Measurements from ENCODE around the gene CDKN2A.

The CDKN2A gene

DNA sequence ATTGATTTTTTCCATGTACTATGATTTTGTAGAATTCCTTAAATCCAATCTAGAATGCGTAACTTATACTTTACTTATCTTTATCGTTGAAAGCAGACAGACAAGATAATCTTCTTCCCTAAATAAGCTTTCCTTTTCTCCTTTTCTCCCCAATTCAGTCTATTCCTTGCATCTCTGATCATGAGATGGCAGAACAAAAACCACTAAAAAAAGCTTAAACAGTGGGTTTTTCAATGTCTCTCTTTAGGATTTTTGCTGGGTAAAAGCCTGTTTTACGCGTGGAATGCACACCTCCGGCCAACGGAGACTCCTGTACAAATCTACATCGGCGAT, 14.2 kb upstream of the CDKN2A start:
- no peak for FAIRE-seq
- no peak for DNase-seq (ENCODE audit: low spot score)

DNA sequence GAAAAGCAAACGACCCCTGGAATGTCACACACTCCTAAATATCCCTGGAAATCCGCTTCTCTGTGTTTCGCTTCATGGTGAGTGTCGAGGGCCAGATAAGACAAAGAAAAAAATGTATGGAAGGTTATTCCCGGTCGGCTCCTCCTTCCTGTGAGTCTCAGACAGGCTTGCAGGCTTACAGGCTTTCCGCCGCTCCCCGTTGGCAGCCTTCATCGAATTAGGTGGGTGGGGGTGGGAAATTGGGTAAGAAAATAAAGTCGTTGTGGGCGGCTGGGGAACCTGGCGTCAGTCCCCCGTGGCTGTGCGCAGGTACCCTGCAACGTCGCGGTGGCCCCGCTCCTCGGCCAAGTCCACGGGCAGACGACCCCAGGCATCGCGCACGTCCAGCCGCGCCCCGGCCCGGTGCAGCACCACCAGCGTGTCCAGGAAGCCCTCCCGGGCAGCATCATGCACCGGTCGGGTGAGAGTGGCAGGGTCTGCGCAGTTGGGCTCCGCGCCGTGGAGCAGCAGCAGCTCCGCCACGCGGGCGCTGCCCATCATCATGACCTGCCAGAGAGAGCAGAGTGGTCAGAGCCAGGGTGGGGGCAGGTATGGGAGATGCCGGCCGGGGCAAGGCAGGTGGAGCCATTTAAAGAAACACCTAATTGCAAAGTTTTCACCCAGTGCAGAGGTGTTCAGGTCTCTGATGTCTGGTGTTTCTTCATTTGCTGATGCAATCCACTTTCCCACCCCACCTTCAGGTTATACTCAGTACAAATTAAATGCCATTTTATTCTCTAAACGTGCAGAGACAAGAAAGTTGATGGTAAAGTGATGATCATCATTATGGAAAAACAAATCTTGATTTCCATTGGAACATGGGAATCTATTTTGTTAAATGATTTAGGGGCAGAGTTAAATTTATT, 11.8 kb upstream of the CDKN2A start:
- FAIRE-seq: no peak

DNA sequence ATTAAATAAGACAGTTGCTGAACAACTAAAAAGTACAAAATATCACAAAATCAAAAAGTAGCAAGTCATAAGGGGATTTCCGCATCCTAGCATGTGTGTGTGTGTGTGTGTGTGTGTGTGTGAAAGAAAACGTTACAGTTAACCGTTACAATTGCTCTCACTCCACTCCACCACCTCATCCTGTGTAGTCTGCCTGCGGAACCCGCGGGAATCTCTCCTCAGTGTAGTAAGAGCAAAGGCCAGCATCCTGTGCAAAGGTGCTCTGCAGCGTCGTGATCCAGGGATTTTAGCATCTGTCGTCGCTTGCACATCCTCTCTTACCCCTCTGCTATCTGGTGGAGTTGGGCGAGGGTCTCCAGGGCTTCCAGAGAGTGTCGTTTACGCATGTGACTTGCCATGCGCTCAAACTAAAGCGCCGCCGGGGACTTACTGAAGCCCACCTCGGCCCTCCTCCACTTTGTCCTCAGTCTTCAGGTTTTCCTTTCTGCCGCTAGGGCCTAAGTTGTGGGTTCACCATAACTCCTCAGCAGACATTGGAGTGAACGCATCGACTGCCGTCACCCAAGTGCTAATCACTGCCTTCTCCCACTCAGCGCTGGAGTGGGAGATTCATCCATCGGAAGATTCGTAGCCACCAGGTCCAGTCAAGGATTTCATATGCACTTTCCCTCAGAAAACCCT, 11.0 kb upstream of the CDKN2A start:
- DNase-seq (ENCODE audit: low spot score) (no peak), FAIRE-seq (no peak)

More for the DNA sequence above, 11.8 kb upstream of the CDKN2A start:
- no peak for DNase-seq (ENCODE audit: low spot score)

DNA sequence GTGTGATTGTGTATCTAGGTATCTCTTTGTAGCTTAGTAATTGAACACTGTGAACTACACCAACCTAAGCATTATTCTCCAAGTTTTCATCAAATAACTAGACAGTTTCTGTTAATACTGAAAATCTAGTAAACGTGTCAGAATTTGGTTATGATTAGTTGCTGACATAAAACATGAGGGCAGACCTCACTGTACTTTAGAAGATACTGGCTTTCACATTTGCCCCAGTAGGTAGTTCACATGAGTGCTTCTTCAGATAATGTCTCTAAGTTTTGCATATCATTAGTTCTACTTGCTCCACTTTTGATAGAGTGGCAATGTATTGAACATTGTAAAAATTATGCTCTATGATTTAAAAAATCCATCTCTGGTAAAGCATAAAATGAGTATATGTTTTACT, 7.8 kb upstream of the CDKN2A start:
- FAIRE-seq (no peak), DNase-seq (ENCODE audit: low spot score) (no peak)

DNA sequence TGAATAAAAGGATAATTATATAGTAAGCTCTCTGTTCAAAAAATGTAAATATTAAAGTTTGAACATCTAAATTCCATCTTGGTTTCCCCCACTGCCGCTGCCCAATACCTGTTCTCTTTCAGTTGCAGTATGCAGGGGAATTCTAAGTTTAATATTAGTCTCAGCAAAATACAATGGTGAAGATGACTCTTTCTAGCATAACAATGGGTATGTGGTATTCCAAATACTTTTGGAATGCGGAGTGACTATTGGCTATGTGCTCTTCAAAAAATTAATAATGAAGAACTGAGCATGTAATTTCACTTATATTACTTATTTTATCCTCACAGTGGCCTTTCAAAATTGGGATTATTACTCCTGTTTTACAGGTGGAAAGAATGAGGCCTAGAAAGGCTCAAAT, 3.8 kb upstream of the CDKN2A start:
- FAIRE-seq (no peak), DNase-seq (ENCODE audit: low spot score) (no peak)

DNA sequence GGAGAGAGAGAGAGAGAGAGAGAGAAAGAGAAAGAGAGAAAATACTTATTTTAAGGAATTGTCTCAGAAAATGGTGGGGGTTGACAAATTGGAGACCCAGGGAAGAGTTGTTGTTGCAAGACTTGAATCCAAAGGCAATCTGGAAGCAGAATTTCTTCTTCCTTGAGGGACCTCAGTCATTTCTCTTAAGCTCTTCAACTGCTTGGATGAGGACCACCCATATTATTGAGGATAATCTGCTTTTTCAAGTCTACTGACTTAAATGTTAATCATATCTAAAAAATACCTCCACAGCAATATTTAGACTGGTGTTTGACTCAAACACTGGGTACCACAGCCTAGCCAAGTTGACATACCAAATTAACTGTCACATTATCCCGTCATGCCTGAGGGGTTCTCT, 3.3 kb upstream of the CDKN2A start:
- FAIRE-seq: no peak
- no peak for DNase-seq (ENCODE audit: low spot score)

DNA sequence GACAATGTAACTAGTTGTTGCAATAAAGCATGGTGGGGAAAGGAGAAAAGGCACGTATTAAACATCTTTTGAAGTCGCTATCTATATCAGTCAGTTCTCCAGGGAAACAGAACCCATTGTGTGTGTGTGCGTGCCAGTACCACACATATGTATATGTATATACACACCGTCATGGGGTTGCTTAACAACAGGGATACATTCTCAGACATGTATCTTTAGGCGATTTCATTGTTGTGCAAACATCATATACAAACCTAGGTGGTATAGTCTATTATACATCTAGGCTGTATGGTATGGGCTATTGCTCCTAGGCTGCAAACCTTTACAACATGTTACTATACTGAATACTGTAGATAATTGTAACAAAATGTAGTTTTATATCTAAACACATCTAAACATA, 2.7 kb upstream of the CDKN2A start:
- FAIRE-seq (no peak), DNase-seq (ENCODE audit: low spot score) (no peak)

DNA sequence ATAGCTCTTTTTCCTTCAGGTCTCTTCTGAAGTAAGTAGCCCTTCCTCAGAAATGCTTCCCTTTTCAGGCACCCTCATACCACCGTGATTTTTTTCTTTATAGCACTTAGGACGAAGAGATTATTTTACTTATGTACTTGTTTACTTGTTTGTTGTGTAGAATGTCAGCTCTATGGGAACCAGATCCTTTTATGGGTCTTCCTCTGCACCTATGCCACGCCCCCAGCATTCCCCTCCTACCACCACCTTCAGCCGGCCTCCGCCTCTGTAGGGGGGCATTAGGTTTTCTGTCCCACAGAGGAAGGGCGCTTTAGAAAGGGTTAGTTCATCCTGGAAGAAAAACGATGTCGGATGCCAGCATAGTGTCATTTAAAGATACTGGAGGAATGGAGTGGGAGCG, 2.2 kb upstream of the CDKN2A start:
- FAIRE-seq: no peak
- DNase-seq (ENCODE audit: low spot score): no peak

DNA sequence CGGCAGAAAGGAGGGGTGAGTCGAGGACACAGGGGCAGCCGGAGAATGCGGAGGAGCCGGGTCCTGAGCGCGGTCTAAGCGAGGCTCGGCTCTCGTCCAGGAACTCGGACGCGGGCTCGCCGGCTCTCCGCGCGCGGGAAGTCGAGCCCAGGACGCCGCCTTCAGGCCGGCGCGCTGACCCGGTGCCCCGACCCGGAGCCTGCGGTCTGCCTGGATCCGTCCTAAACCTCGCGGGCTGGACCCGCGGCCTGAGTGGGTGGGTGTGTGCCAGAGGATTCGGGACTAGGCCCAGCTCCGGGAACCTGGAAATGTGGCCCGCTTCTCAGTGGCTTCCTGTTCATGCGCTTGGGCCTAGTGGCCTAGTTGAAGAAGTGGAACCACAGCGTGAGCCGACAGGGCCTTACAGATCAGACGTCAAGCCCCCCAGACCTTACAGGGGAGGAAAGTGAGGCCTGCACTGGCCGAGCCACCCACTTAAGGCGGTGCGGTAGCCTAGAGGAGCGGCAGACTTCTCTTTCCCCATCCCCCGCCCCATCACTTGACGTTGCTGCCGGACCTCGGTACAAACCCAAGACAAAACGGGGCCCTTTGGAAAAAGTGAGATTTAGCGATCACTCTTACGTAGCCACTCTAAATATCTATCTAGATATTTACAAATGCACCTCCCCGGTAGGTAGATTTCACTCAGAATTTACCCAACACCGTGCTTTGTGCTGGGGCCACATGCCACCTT, 1.6 kb upstream of the CDKN2A start:
- FAIRE-seq: no peak
- DNase-seq (ENCODE audit: low spot score): no peak

DNA sequence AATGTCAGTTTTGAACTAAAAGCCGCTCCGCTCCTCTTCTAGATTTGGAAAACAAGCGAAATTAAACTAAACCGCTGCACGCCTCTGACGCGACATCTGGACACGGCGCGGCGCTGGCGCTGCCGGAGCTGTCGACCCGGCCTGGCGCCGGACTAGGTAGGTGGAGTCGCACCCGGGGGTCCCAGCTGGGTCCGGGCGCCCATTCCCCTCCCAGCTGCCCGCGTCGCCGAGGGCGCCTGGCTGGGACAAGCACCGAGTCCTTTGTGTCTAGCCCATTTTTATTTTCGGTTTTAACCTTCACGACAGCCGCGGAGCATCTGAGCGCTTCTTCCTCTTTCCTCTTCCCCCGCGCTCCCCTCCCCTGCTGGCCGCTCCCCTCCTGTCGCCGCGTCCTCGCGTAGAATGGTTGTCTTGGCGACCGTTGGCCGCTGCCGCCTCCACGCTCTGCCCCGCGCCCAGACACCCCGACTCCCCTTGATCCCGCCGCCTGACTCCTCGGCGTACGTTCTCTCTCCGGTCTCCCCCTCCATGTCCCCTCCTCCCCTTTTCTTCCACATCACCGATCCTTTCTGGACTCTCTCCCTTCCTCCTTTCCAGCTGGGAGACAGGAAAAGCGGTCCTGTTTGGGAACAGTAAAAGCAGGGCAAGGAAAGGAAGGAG, 944 bp upstream of the CDKN2A start:
- no peak for FAIRE-seq
- no peak for DNase-seq (ENCODE audit: low spot score)

DNA sequence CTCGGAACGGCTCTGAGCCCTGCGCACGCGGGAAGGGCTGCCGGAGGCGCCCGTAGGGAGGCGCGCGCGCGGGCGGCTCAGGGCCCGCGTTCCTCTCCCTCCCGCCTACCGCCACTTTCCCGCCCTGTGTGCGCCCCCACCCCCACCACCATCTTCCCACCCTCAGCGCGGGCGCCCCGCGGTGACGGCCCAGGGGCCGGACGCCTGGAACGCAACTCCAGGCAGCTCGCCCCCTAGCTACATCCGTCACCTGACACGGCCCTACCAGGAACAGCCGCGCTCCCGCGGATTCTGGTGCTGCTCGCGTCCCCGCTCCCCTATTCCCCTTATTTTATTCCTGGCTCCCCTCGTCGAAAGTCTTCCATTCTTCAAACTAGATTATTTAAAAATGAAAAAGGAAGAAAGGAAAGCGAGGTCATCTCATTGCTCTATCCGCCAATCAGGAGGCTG, 389 bp upstream of the CDKN2A start, which contains the start of gene CDKN2B-AS1:
TSS of gene CDKN2B-AS1 (plus strand) at position 236 of the 450 bp plus-strand sequence.
- FAIRE-seq (no peak), DNase-seq (ENCODE audit: low spot score) (no peak)

DNA sequence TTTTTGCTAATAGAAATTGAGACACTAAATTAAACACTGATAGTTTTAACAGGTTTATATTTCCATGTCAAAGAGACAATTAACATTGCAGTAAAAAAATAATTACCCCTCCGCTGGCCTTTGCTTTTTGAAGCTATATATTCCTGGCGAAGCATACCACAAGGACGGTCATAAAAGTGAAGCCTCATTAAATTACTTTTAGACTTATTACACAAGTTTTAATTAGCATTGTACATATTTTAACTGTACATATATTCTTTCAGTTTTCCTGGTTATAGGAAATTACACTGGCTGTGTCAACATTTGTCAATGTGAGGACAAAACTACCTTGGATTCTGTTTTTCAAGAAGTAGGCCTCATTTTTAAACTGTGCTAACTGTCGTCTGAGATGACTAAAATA, 1.2 kb downstream of the CDKN2A start:
- FAIRE-seq (no peak), DNase-seq (ENCODE audit: low spot score) (no peak)

DNA sequence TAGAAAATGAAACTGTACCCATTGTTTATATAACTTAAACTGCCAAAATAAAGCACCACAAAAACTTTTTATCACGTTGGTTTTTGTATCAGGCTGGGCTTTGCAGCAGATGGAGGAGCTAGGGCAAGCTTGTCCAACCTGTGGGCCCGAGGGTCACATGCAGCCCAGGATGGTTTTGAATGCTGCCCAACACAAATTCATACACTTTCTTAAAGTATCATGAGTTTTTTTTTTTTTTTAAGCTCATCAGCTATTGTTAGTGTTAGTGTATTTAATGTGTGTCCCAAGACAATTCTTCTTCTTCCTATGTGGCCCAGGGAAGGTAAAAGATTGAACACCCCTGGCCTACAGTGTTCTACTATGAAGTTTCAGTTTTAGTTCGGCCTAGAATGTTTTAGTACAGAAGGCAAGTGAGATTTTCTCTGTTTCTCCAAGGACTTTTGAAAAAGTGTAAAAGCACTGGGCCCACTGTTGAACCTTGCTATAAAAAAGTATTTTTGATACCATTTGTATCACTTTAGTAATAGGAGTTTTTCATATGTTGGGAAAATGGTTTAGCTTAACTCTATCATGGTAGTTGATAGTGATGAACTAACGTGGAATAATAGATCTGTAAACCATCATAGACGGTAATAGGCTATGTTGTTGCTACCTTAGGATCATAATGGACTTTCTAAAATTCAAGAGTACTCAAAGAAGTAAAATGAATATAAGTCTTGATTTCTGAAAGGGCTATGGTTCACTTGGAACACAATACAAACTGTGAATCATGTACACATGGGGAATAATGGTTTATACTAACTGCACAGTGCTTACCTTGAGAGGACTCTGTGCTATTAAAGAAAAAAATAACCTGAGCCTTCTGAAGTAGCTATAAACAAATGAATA, 2.9 kb downstream of the CDKN2A start:
- FAIRE-seq: no peak
- no peak for DNase-seq (ENCODE audit: low spot score)

DNA sequence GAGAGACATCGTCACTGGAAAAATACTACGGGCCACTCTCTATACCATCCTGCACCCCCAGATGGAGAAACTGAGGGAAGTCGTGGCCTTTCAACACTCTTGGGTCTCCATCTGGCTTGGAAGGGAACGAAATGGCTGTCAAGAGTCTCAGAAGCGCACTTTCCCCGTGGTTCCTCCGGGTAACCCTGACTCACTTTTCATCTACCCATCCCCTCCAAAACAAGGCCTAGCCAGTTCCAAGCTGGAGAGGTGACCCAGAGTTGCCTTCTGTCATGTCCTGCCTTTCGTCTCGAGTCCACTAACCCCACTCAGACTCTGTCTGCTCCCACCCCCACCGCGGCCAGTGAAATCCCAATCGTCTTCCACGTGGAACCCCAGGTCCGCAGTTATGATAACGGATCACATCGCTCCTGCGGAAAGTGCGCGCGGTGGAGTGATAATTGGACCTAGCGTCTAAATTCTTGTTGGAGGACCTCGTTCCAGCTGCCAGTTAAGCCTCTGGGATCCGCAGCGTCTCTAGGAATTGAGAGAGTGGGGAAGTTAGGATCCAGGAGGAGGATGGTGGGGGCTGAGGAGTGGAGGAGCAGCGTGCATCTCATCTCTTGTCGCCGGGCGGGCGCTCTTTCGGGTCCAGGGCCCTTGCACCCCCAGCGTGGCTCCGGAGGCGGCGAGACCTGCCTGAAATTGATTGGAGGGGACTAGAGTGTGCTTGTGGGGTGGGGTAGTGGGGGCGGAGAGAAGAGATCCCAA, 4.6 kb downstream of the CDKN2A start:
- FAIRE-seq (no peak), DNase-seq (ENCODE audit: low spot score) (no peak)

DNA sequence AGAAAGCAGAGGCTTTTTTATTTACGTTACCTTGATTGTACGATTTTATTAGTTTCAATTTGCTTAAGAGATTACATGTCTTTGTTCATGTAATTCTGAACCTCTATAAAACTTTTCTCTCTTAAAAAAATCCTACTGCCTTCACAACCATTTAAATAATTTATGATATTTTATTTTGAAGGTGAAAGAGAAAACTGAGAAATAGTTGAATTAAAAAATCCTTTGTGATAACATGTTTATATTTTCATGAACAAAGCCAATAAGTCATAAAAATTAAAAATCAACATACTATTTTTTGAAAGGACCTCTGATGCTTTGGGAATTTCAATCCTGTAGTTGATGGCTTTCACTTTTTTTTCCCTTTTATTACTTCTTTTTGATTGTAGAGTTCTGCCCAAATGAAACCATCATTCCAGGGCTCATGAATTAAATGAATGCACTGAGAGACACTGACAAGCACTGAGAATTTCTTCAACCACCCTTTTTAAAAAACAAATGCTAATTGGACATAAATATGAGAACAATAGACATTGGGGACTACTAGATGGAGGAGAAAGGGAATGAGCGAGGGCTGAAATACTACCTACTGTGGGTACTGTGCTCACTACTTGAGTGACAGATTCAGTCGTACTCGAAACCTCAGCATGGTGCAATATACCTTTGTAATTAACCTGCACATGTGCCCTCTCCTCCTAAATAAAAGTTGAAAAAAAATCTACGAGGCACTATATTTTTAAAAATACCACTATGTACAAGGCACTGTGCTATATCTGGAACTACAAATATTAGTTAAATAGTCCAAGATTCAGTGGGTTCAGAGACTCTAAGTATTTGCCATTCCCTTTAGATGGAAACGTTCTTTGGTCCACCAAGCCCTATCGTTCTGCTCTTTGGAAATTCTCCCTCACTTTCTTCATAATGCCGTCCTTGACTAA, 5.9 kb downstream of the CDKN2A start:
- FAIRE-seq (no peak), DNase-seq (ENCODE audit: low spot score) (no peak)

DNA sequence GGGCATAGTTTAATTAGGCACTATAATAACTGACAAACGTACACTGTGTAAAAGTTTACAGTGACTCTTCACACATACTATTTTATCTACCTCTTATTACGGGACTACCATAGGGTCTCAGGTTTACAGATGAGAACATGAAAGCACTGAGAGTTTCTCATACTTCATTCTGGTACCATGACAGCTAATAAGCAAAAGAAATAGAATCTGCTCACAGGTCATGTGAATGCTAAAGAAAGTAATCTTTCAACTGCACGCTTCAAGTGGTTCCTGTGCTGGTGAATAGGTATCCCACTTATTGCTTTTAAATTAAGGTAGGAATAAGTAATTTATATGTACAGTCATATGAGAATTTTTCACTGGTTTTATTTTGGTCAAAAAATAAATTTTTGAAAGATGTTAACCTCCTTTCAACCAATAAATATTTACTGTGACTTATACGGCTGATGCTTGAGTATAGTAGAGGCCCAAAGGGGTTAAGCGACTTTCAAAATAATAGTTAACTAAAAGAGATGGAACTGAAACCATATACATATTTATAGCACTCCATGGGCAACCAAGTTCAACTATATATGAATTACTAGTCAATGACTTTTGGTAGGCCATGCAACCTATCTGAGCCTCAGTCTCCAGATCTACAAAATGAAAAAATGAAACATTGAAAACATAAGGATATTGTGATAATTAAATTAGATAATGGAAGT, 8.1 kb downstream of the CDKN2A start:
- DNase-seq (ENCODE audit: low spot score) (no peak), FAIRE-seq (no peak)

DNA sequence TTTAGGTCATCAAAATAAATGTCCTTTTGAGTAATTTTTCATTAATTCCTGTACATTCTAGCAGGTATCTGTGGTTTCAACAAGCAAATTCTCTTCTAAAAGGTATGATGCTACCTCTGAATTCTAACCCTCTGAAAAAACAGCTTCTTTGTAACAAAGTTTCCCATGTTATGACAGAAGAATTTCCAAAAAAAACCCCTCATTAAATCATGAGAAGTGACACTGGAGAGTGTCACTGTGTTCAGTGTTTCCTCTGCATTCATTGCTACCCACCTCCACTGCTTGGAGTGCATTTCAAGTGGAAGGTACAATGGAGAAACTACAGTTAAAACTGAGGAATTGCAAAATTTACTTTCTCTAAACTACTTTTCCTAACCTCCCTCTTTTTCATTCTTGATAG, 10.1 kb downstream of the CDKN2A start:
- no peak for FAIRE-seq
- no peak for DNase-seq (ENCODE audit: low spot score)

DNA sequence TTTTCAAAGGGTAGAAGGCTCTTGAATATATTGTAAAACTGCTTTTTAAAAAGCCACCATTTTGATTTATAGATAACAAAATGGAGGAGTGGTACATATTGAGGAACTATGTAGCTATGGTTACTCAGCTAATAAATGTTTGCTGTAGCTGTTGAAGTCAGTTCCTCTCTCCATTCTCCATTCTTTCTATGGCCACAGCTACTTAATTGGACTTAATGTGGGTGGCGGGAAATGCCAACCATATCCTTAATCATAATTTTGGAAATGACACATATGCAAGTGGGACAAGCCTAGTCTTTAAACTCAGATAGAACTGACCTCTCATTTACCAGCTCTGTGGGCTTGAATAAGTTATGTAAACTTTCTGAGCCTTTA, 10.6 kb downstream of the CDKN2A start:
- FAIRE-seq (no peak), DNase-seq (ENCODE audit: low spot score) (no peak)
